ENCODE results near the gene TRAPPC12. TPM values are rescaled to one million over a fixed set of nuclear protein-coding genes. Genes with fewer than 3 reads are reported as not detected.

TRAPPC12 gene
- total RNA-seq, 2 experiments from 2014 or later: 49.8 to 64.0 TPM

DNA sequence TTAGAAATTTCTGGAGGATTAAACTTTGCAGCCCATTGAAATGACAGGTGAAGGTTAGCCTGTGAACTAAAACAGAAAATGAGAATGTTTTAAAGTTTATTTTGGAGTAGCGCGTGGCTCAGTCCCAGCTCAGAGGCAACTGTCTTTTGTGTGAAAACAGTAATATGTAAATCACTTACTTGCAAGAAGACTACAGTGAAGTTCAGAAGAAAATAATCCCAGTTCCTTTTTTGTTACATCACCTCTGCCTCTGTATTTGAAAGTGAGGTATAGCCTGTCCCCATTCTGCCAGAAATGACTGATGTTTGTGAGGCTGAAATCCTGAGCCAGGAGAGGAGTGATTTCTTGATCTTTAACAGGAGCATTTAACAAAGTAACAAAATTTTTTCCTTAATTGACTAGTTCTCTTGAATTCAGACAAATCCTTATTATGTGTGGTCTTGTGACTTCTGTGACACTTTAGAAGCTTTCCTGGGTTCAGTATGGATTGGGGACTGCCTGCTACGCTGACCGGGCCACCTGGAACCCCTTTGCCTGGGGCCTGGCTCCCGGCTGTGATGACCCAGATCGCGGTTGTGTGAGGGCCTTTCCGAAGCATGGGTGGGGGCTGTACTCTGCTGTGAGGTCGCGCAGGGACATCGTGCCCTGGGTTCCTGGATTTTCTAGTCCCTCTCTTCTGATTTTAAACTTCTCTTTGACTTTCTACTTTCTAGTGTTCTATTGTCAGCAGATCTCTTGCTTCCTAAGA lies 24.3 kb downstream of the TRAPPC12 start:
- H3K27ac ChIP-seq (ENCODE audit: low read depth in 1 of 2, low read length in 2 of 2): no peak overlapping the region
- ATAC-seq (ENCODE audit: poor library complexity) (no peak), DNase-seq (no peak)
- POLR2A ChIA-PET: no interaction called here
- TF ChIP-seq, protein P1, sequence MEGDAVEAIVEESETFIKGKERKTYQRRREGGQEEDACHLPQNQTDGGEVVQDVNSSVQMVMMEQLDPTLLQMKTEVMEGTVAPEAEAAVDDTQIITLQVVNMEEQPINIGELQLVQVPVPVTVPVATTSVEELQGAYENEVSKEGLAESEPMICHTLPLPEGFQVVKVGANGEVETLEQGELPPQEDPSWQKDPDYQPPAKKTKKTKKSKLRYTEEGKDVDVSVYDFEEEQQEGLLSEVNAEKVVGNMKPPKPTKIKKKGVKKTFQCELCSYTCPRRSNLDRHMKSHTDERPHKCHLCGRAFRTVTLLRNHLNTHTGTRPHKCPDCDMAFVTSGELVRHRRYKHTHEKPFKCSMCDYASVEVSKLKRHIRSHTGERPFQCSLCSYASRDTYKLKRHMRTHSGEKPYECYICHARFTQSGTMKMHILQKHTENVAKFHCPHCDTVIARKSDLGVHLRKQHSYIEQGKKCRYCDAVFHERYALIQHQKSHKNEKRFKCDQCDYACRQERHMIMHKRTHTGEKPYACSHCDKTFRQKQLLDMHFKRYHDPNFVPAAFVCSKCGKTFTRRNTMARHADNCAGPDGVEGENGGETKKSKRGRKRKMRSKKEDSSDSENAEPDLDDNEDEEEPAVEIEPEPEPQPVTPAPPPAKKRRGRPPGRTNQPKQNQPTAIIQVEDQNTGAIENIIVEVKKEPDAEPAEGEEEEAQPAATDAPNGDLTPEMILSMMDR (IDR thresholded peaks at IDR 0.05): no peak
- Mint-ChIP-seq H3K4me3 (no peak overlapping the region), H3K36me3 (ENCODE audit: low read depth) (peaks cover 83% of the 10 kb centered on the region), H3K27ac (no peak overlapping the region), H3K9me3 (no peaks in the 10 kb centered on the region), H3K27me3 (no peaks in the 10 kb centered on the region), H3K4me1 (ENCODE audit: low read depth) (peaks cover 25% of the 10 kb centered on the region)
- no peaks in the 10 kb centered on the region for H3K27me3 ChIP-seq (ENCODE audit: control insufficient read depth in 1 of 2, insufficient read depth in 2 of 2, low read length in 2 of 2)
- intact Hi-C loops (cut with DNase I, micrococcal nuclease): no loop called here
- H3K4me3 ChIP-seq (ENCODE audit: low read length): no peak overlapping the region
- CTCF ChIA-PET: no interaction called here
- H3K36me3 ChIP-seq (ENCODE audit: insufficient read depth, low read length): peaks cover 64% of the 10 kb centered on the region
- H3K9me3 ChIP-seq (ENCODE audit: control insufficient read depth in 1 of 2, insufficient read depth in 1 of 2, low read length in 2 of 2): no peaks in the 10 kb centered on the region
- H3K4me1 ChIP-seq (ENCODE audit: insufficient read depth, low read length): peaks cover 2% of the 10 kb centered on the region

DNA sequence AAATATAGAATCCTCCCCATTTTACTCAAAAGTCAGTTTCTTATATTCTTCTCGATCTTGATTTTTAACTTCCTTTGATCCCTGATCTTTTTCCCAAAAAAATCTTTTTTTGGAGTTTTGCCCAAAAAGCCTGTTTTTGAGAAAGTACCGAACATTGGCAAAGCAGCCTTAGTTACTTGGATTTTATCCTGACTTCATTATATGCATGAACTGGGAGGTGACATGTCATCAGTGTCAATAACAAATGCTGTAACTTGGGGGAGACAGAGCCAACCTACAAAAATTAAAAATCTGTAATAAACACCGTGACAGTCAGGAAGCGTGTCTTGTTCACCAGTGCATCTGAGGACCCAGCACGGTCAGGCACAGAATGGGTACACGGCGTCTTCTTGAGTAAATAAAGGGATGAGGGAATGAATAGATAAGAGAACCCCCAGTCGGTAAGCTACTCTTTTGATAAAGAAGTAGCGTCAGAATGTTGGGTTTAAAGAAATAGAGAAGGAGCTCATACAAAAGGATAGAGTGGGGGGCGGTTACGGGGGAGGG lies 24.9 kb downstream of the TRAPPC12 start:
- ChIA-PET POLR2A (no interaction called here), CTCF (interaction anchor here (0.6 kb wide), 1 partner anchor 198 kb away, joined by 4 read pairs; no protein-coding TSS in a partner anchor)
- H3K4me1 Mint-ChIP-seq (ENCODE audit: low read depth): peaks cover 25% of the 10 kb centered on the region
- no peaks in the 10 kb centered on the region for H3K27me3 Mint-ChIP-seq
- H3K36me3 ChIP-seq (ENCODE audit: insufficient read depth, low read length): peaks cover 57% of the 10 kb centered on the region
- ATAC-seq (ENCODE audit: poor library complexity): no peak
- no peak for DNase-seq
- no peak overlapping the region for H3K27ac ChIP-seq (ENCODE audit: low read depth in 1 of 2, low read length in 2 of 2)
- no peak overlapping the region for H3K4me3 ChIP-seq (ENCODE audit: low read length)
- peaks cover 82% of the 10 kb centered on the region for H3K36me3 Mint-ChIP-seq (ENCODE audit: low read depth)
- H3K9me3 ChIP-seq (ENCODE audit: control insufficient read depth in 1 of 2, insufficient read depth in 1 of 2, low read length in 2 of 2): no peaks in the 10 kb centered on the region
- intact Hi-C loops (cut with DNase I, micrococcal nuclease): no loop called here
- no peaks in the 10 kb centered on the region for H3K27me3 ChIP-seq (ENCODE audit: control insufficient read depth in 1 of 2, insufficient read depth in 2 of 2, low read length in 2 of 2)
- no peak overlapping the region for H3K4me3 Mint-ChIP-seq
- H3K27ac Mint-ChIP-seq: no peak overlapping the region
- H3K9me3 Mint-ChIP-seq: no peaks in the 10 kb centered on the region
- H3K4me1 ChIP-seq (ENCODE audit: insufficient read depth, low read length): no peaks in the 10 kb centered on the region
- TF ChIP-seq, protein P1 (IDR thresholded peaks at IDR 0.05): no peak

DNA sequence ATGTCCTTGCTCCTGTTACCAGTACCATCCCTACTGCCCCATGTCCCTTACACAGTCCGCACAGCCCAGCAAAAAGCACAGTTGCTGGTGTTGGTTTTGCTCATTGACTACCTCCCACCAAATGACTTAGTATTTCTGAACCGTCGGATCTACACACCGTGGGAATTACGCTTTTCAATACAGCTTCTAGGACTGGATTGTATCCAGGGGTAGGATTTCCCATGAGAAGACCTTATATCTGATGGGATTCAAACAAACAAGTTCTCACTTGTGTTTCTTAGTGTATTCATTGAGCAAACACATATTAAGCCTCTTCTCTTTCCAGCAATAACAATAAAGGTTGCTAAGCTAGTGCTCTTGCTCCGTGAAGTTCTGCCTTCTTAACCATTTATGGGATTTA lies 25.8 kb downstream of the TRAPPC12 start:
- Mint-ChIP-seq H3K4me3 (no peak overlapping the region), H3K27ac (no peak overlapping the region), H3K36me3 (ENCODE audit: low read depth) (peaks cover 83% of the 10 kb centered on the region), H3K27me3 (no peaks in the 10 kb centered on the region), H3K4me1 (ENCODE audit: low read depth) (peaks cover 30% of the 10 kb centered on the region), H3K9me3 (no peaks in the 10 kb centered on the region)
- no peaks in the 10 kb centered on the region for H3K9me3 ChIP-seq (ENCODE audit: control insufficient read depth in 1 of 2, insufficient read depth in 1 of 2, low read length in 2 of 2)
- ChIA-PET POLR2A (no interaction called here), CTCF (no interaction called here)
- intact Hi-C loops (cut with DNase I, micrococcal nuclease): no loop called here
- no peak overlapping the region for H3K27ac ChIP-seq (ENCODE audit: low read depth in 1 of 2, low read length in 2 of 2)
- ATAC-seq (ENCODE audit: poor library complexity) (no peak), DNase-seq (no peak)
- no peaks in the 10 kb centered on the region for H3K27me3 ChIP-seq (ENCODE audit: control insufficient read depth in 1 of 2, insufficient read depth in 2 of 2, low read length in 2 of 2)
- H3K4me1 ChIP-seq (ENCODE audit: insufficient read depth, low read length): no peaks in the 10 kb centered on the region
- TF ChIP-seq, protein P1 (IDR thresholded peaks at IDR 0.05): no peak
- H3K4me3 ChIP-seq (ENCODE audit: low read length): no peak overlapping the region
- H3K36me3 ChIP-seq (ENCODE audit: insufficient read depth, low read length): peaks cover 56% of the 10 kb centered on the region

Data from CD4-positive, alpha-beta T cell (primary cell).